ENCODE data around the gene HRH2.
A peak's percentile ranks its signal among the peaks of the same experiment; 100 is the strongest.
"Not testable (repeated sequence)": the region's sequence is repeated elsewhere in the genome, so short reads cannot be mapped to it uniquely, and the experiment has no call there.

Gene HRH2

GRCh38 chr5:175657593-175658271, at the start of gene HRH2:
HRH2 (plus strand) TSS chr5:175658071; CDS start chr5:175683234, 25,163 bp downstream.
- peak; percentile 10 to 49 (median 33) for DNase-seq

- DNase-seq: no peak
Measured at GRCh38 chr5:175609526-175609925, 48.3 kb upstream of the HRH2 start.

GRCh38 chr5:175610381-175610780, 47.5 kb upstream of the HRH2 start:
- DNase-seq: no peak

GRCh38 chr5:175610898-175611297, 47.0 kb upstream of the HRH2 start:
- DNase-seq: no peak

GRCh38 chr5:175614223-175614815, 43.6 kb upstream of the HRH2 start:
- no peak for DNase-seq

- no peak for DNase-seq
Measured at GRCh38 chr5:175614861-175615260, 43.0 kb upstream of the HRH2 start.

- DNase-seq: no peak
Measured at GRCh38 chr5:175616083-175616482, 41.8 kb upstream of the HRH2 start.

- not testable (repeated sequence) for DNase-seq
Measured at GRCh38 chr5:175616527-175616926, 41.3 kb upstream of the HRH2 start.

- peak in 1 of 6 experiments; percentile 8 for DNase-seq
Measured at GRCh38 chr5:175617447-175617846, 40.4 kb upstream of the HRH2 start.

GRCh38 chr5:175620527-175620926, 37.3 kb upstream of the HRH2 start:
- DNase-seq: no peak

- no peak for DNase-seq
Measured at GRCh38 chr5:175621971-175622370, 35.9 kb upstream of the HRH2 start.

GRCh38 chr5:175623088-175623487, 34.8 kb upstream of the HRH2 start:
- no peak for DNase-seq

GRCh38 chr5:175624316-175624715, 33.6 kb upstream of the HRH2 start:
- DNase-seq: no peak

- no peak for DNase-seq
Measured at GRCh38 chr5:175627005-175627404, 30.9 kb upstream of the HRH2 start.

- DNase-seq: no peak
Measured at GRCh38 chr5:175627739-175628138, 30.1 kb upstream of the HRH2 start.

- DNase-seq: no peak
Measured at GRCh38 chr5:175628668-175629067, 29.2 kb upstream of the HRH2 start.

GRCh38 chr5:175629261-175629660, 28.6 kb upstream of the HRH2 start:
- no peak for DNase-seq

- no peak for DNase-seq
Measured at GRCh38 chr5:175629793-175630192, 28.1 kb upstream of the HRH2 start.

- no peak for DNase-seq
Measured at GRCh38 chr5:175635854-175636584, 21.9 kb upstream of the HRH2 start.

GRCh38 chr5:175638305-175638704, 19.6 kb upstream of the HRH2 start:
- no peak for DNase-seq

GRCh38 chr5:175640106-175640775, 17.6 kb upstream of the HRH2 start:
- peak in 2 of 6 experiments; percentile 18 to 26 for DNase-seq

- no peak for DNase-seq
Measured at GRCh38 chr5:175642998-175643397, 14.9 kb upstream of the HRH2 start.

- no peak for DNase-seq
Measured at GRCh38 chr5:175646251-175646650, 11.6 kb upstream of the HRH2 start.

- no peak for DNase-seq
Measured at GRCh38 chr5:175649967-175650366, 7.9 kb upstream of the HRH2 start.

Data from stimulated activated naive CD4-positive, alpha-beta T cell (primary cell).